Muscle of leg (tissue), 11 donors: Measurements from ENCODE around the gene PEAK1. TPM values are rescaled to one million over a fixed set of nuclear protein-coding genes. Genes with fewer than 3 reads are reported as not detected.
"Not testable (repeated sequence)": the region's sequence is repeated elsewhere in the genome, so short reads cannot be mapped to it uniquely, and the experiment has no call there.

Source experiments
- DNase-seq: peaks from one replicate; pipeline ENCODE4 v3.0.0; 2013
- H3K27ac ChIP-seq: one replicate; pipeline ENCODE4 v1.5.1; 2013; ENCODE audit warnings: mild to moderate bottlenecking, low read length, control low read depth
- H3K27me3 ChIP-seq: one replicate; pipeline ENCODE4 v1.6.1; 2013; ENCODE audit warnings: low read length; ENCODE audit not compliant: control insufficient read depth, insufficient read depth
- H3K36me3 ChIP-seq: one replicate; pipeline ENCODE4 v1.6.1; 2013; ENCODE audit warnings: low read length; ENCODE audit not compliant: control insufficient read depth, insufficient read depth
- H3K4me1 ChIP-seq: one replicate; pipeline ENCODE4 v1.6.1; 2013; ENCODE audit warnings: low read length; ENCODE audit not compliant: control insufficient read depth, insufficient read depth
- H3K4me3 ChIP-seq: one replicate; pipeline ENCODE4 v1.5.1; 2013; ENCODE audit warnings: low read length, control low read depth
- H3K9me3 ChIP-seq: replicated peaks from 2 replicates; pipeline ENCODE4 v1.6.1; 2013; ENCODE audit warnings: low read depth, low read length; ENCODE audit not compliant: control insufficient read depth
- WGBS: methylation state at CpG from one replicate; pipeline ENCODE4 v1.1.5; 2013; ENCODE audit warnings: missing lambda C conversion rate; ENCODE audit not compliant: insufficient coverage; 5-methylcytosine and 5-hydroxymethylcytosine counted together
- polyA plus RNA-seq, 8 donors: library from polyadenylated mRNA; unstranded; fragments of 120-200 nt; gene quantifications; one replicate each; pipeline versions ENCODE4 v1.2.1 to v1.2.3, GENCODE V29; 2013; ENCODE audit warnings: inconsistent platforms in 1 of 8, low replicate concordance in 1 of 8; ENCODE audit not compliant: insufficient read length in 8 of 8, insufficient read depth in 1 of 8
- total RNA-seq: library from RNA; stranded (reverse); fragments of 120-200 nt; gene quantifications from one replicate; pipeline ENCODE4 v1.2.4, GENCODE V29; 2013

PEAK1 gene
- total and polyA plus RNA-seq, 9 donors, result 19.9 to 43.7 (median 35.1) TPM

DNA sequence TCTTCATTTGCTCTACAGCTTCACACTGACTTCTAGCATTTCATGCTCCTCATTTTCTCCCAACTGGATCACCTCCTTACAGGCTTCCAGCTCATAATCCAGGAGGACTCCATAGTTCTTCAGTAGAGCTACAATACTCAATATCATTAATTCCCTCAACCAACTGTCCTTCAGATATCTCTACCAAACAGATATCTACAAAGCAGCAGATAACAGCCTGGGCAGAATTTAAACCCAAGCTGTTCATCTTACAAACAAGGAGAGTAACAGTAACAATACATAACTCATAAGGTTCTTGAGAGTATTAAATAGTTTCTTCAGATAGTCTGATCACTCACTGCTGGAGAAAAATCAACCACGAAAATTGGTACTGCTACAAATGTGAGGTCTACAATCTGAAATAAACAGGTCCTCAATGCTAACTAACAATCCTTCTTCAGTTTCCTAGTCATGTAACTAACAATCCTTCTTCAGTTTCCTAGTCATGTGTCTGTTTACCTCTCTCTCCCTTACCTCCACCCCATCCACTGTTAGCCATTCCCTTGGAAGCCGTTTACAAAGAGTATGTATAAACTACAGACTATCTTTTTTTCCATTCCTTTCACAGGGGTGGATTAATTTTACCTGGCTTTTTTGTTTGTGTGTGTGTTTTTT lies 5.0 kb downstream of the PEAK1 start:
- Histone ChIP-seq H3K4me1 (peaks cover 6% of the 10 kb centered on the region), H3K36me3 (no peaks in the 10 kb centered on the region), H3K4me3 (no peak overlapping the region), H3K9me3 (no peaks in the 10 kb centered on the region), H3K27me3 (no peaks in the 10 kb centered on the region), H3K27ac (no peak overlapping the region)
- DNase-seq, result no peak
- WGBS, result no CpG with 5 or more reads among the region's 2 CpGs

DNA sequence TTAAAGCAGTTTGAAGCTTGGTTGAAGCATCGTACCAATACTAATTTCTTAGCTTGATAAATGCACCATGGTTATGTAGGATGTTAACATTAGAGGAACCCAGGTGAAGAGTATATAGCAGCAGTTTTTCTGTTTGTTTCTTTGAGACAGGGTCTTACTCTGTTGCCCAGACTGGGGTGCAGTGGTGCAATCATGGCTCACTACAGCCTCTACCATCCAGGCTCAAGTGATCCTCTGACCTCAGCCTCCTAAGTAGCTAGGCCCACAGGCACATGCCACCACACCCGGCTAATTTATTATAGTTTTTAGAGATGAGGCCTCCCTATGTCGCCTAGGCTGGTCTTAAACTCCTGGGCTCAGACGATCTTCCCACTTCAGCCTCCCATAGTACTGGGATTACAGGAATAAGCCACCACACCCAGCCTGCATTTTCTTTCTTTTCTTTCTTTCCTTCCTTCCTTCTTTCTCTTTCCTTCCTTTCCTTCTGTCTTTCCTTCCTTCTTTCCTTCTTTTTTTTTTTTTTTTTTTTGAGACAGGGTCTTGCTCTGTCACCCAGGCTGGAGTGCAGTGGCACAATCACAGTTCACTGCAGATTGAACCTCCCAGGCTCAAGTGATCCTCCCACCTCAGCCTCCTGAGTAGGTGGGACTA lies 6.1 kb downstream of the PEAK1 start:
- peaks cover 6% of the 10 kb centered on the region for H3K4me1 ChIP-seq
- no peaks in the 10 kb centered on the region for H3K27me3 ChIP-seq
- H3K27ac ChIP-seq, result no peak overlapping the region
- no peak overlapping the region for H3K4me3 ChIP-seq
- no peaks in the 10 kb centered on the region for H3K36me3 ChIP-seq
- DNase-seq, result no peak
- no peaks in the 10 kb centered on the region for H3K9me3 ChIP-seq
- 80% methylated on average over 3 of the region's 4 CpGs for WGBS

DNA sequence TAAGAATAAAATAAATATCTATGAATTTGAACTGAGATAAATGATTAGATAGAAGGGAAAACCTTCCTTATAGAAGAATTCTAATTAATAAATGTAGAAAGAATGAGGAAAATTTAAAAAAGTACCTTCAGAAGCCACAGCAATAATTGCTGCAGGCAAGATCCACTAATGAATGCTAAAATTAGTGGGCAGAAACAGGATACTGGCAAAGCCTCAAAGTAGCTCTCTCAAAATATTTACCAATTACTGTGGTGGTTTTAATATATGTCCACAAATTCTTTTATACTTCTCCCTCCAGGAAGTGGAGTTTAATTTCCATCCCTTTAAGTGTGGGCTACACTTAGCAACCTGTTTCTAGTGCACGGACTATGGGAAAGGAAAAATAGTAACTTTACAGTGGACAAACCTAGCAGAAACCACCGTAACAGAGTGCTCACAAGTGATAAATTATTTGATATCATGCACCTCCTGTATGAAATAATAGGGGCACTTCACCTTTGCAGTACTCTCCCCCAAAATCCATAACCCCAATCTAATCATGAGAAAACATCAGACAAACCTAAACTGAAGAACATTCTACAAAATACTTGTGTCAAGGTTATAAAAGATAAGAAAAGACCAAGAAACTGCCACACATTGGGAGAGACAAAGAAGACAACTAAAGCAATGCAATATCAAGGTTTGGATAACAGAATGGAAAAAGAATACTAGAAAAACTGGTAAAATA lies 6.8 kb downstream of the PEAK1 start:
- no CpG with 5 or more reads among the region's 2 CpGs for WGBS
- Histone ChIP-seq H3K27me3 (no peaks in the 10 kb centered on the region), H3K27ac (no peak overlapping the region), H3K9me3 (no peaks in the 10 kb centered on the region), H3K4me1 (peaks cover 6% of the 10 kb centered on the region), H3K36me3 (no peaks in the 10 kb centered on the region), H3K4me3 (no peak overlapping the region)
- no peak for DNase-seq

DNA sequence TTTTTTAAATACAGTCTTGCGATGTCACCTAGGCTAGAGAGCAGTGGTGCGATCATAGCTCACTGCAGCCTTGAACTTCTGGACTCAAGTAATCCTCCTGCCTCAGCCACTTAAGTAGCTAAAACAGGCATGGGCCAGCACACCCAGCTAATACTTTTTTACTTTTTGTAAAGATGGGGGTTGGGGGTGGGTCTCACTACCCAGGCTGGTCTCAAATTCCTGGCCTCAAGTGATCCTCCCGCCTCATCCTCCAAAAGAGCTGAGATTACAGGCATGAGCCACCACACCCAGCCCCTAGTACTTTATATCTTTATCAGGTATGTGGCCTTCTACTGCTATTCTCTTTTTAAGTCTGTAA lies 8.3 kb downstream of the PEAK1 start:
- WGBS, result 92% methylated on average over 2 of the region's 3 CpGs

DNA sequence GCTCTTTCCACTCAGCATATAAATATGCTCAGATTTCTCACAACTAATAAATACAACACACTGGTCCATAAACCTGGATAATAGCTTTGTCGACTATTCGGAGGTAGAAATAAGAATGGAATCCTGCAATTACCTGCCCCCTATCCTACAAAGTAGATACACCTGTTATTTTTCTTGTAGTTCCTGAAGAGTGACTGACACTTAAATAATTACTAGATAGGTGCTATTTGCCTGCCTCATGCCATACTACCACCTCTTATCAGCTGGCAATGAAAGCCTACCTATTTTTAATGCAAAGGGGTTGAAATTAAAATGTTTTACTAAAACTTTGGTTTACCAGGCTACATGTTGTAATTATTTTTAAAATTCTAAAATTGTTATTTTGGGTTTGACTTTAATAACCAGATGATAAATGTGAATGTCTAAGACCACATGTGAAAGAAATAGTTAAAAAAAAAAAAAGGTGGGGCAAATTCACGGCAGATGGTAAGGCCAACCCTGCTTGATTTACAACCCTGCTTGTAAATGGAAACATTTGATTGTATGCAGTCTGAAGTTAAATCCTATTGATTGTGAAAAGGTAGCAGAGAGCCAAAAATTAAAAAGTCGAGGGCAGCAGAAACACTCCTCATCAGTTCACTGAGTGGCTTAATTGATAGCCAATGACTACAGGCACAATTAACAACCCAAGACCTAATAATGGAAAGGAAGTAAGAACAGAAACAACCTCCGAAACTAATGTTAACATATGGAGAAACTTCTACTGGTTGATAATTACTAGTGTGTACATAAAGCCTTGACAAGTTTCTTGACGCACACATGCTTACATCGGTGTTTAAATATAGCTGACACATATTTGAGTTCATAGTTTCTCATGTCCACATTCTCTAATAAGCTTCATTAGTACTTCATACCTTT lies 8.9 kb downstream of the PEAK1 start:
- WGBS, result no CpG with 5 or more reads among the region's 7 CpGs
- no peaks in the 10 kb centered on the region for H3K9me3 ChIP-seq
- DNase-seq, result no peak
- H3K27ac ChIP-seq, result no peak overlapping the region
- no peaks in the 10 kb centered on the region for H3K36me3 ChIP-seq
- H3K4me3 ChIP-seq, result no peak overlapping the region
- H3K27me3 ChIP-seq, result no peaks in the 10 kb centered on the region
- H3K4me1 ChIP-seq, result peaks cover 2% of the 10 kb centered on the region

More for the DNA sequence above, 8.3 kb downstream of the PEAK1 start:
- H3K9me3 ChIP-seq, result no peaks in the 10 kb centered on the region
- no peak overlapping the region for H3K4me3 ChIP-seq
- H3K36me3 ChIP-seq, result no peaks in the 10 kb centered on the region
- H3K27me3 ChIP-seq, result no peaks in the 10 kb centered on the region
- H3K27ac ChIP-seq, result no peak overlapping the region
- peaks cover 2% of the 10 kb centered on the region for H3K4me1 ChIP-seq
- DNase-seq, result no peak

DNA sequence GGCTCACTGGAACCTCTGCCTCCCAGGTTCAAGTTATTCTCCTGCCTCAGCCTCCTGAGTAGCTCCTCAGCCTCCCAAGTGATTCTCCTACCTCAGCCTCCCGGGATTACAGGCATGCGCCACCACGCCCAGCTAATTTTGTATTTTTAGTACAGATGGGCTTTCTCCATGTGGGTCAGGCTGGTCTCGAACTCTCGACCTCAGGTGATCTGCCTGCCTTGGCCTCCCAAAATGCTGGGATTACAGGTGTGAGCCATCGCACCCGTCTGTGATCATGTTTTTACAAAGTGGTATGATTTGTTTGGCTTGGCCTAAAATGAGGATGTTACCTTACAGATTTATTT lies 9.8 kb downstream of the PEAK1 start:
- not testable (repeated sequence) for H3K27me3 ChIP-seq, H3K4me3 ChIP-seq, H3K9me3 ChIP-seq, H3K36me3 ChIP-seq, H3K4me1 ChIP-seq, DNase-seq, H3K27ac ChIP-seq
- 100% methylated on average over 3 of the region's 7 CpGs for WGBS

DNA sequence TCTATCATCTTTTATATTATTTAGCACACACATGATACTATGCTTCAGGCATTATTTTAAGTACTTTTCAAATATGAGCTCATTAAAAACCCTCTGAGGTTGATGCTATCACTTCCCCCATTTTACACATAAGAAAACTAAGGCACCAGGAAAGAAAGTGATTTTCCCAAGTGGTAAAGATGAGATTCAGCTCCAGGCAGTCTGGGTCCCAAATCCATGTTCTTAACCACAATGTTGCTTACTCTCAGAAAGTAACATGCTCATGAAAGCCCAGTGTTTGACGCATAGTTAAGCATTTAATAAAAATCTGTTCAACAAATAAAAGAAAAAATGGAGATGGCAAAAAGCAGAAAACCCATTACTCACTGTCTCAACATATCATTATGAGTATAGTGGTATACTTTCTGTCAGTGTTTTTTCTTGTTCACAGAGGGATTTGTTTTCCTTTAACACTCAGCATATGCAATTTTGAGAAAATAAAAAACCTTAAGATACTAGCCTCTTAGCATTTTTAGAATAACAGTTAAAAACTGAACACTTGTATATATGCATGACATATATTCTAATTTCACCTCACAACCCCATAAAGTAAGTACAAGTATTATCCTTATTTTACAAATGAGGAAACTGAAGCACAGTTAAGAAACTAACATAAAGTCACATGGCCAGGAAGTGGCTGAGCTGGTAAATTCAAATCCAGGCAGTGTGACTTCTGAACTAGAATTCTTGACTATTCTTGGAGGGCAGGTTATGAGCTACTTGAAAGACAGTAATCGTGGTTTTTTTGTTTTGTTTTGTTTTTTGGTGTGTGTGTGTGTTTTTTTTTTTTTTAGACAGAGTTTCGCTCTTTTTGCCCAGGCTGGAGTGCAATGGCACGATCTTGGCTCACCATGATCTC lies 10.4 kb downstream of the PEAK1 start:
- peak; percentile 52 for DNase-seq
- Histone ChIP-seq H3K27me3 (no peaks in the 10 kb centered on the region), H3K9me3 (no peaks in the 10 kb centered on the region), H3K27ac (no peak overlapping the region), H3K36me3 (no peaks in the 10 kb centered on the region), H3K4me1 (no peaks in the 10 kb centered on the region), H3K4me3 (no peak overlapping the region)
- WGBS, result 82% methylated on average over 2 of the region's 4 CpGs

DNA sequence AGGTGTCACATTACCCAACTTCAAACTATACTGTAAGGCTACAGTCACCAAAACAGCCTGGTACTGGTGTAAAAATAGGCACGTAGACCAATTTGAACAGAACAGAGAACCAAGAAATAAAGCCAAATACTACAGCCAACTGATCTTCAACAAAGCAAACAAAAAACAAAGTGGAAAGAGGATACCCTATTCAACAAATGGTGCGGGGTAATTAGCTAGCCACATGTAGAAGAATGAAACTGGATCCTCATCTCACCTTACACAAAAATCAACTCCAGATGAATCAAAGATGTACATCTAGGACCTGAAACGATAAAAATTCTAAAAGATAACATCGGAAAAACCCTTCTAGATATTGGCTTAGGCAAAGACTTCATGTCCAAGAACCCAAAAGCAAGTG lies 13.1 kb downstream of the PEAK1 start:
- Histone ChIP-seq H3K36me3 (no peaks in the 10 kb centered on the region), H3K27me3 (no peaks in the 10 kb centered on the region), H3K4me1 (no peaks in the 10 kb centered on the region), H3K27ac (no peak overlapping the region), H3K4me3 (no peak overlapping the region), H3K9me3 (no peaks in the 10 kb centered on the region)
- DNase-seq, result no peak
- WGBS, result no CpG with 5 or more reads among the region's 4 CpGs

DNA sequence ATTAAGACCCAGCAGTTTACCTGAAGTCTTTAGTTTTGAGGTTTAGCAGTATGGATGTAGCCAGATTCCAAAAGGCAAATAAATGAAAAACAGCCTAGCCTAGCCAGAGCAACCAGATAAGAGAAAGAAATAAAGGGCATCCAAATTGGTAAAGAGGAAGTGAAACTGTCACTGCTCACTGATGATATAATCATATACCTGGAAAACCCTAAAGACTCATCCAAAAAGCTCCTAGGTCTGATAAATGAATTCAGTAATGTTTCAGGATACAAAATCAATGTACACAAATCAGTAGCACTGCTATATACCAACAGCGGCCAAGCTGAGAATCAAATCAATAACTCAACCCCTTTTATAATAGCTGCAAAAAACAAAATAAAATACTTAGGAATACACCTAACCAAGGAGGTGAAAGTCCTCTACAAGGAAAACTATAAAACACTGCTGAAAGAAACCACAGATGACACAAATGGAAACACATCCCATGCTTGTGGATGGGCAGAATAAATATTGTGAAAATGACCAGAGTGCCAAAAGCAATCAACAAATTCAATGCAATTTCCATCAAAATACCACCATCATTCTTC lies 13.6 kb downstream of the PEAK1 start:
- not testable (repeated sequence) for H3K36me3 ChIP-seq, H3K9me3 ChIP-seq, H3K4me3 ChIP-seq, H3K27me3 ChIP-seq, DNase-seq, H3K27ac ChIP-seq, H3K4me1 ChIP-seq
- WGBS, result no CpG with 5 or more reads among the region's 1 CpG
